Neutrophil (primary cell): Measurements from ENCODE around the gene LAD1.

Experiments used
- H3K27ac ChIP-seq: fragments of 200-600 bp; sonication (generic); 2 replicates; pipeline ENCODE4 v1.5.1; 2016; ENCODE audit warnings: mild to moderate bottlenecking, moderate library complexity
- H3K27me3 ChIP-seq: fragments of 200-600 bp; sonication (generic); 2 replicates; pipeline ENCODE4 v1.6.0; 2016; ENCODE audit warnings: mild to moderate bottlenecking
- H3K36me3 ChIP-seq: fragments of 200-600 bp; sonication (generic); 2 replicates; pipeline ENCODE4 v1.5.1; 2017
- H3K4me1 ChIP-seq, 2 experiments: fragments of 200-600 bp in 1 of 2; sonication (generic) in 1 of 2; 1 replicate in 1 of 2; 2 replicates in 1 of 2; pipeline versions ENCODE4 v1.5.1 to v1.6.1; 2013 to 2016; ENCODE audit warnings: low read depth in 1 of 2, low read length in 1 of 2, mild to moderate bottlenecking in 1 of 2, moderate library complexity in 1 of 2; ENCODE audit not compliant: control insufficient read depth in 1 of 2, insufficient read depth in 1 of 2
- H3K4me3 ChIP-seq, 2 experiments: fragments of 200-600 bp in 1 of 2; sonication (generic) in 1 of 2; 1 replicate in 1 of 2; 2 replicates in 1 of 2; pipeline ENCODE4 v1.5.1; 2013 to 2016; ENCODE audit warnings: low read depth in 1 of 2, low read length in 1 of 2, mild to moderate bottlenecking in 1 of 2, moderate library complexity in 1 of 2
- H3K9me3 ChIP-seq: fragments of 200-600 bp; sonication (generic); 2 replicates; pipeline ENCODE4 v1.5.1; 2016
- CTCF ChIP-seq: fragments of 200-600 bp; sonication (generic); IDR thresholded peaks from 2 replicates; pipeline ENCODE4 v1.5.1; 2016; ENCODE audit warnings: antibody characterized with exemption

LAD1 gene

GRCh38 chr1:201354151-201354900 is 44.8 kb downstream of the LAD1 start:
- Histone ChIP-seq H3K27me3 (peaks cover 22% of the 10 kb centered on the region), H3K4me3 (no peak overlapping the region), H3K4me1 (no peaks in the 10 kb centered on the region), H3K9me3 (no peaks in the 10 kb centered on the region), H3K27ac (no peak overlapping the region), H3K36me3 (no peaks in the 10 kb centered on the region)
- no peak for TF ChIP-seq CTCF

- no peak for TF ChIP-seq CTCF
- no peaks in the 10 kb centered on the region for H3K36me3 ChIP-seq
- H3K4me3 ChIP-seq: no peak overlapping the region
- no peaks in the 10 kb centered on the region for H3K4me1 ChIP-seq
- H3K27me3 ChIP-seq: peaks cover 22% of the 10 kb centered on the region
- H3K9me3 ChIP-seq: no peaks in the 10 kb centered on the region
- no peak overlapping the region for H3K27ac ChIP-seq
Measured at GRCh38 chr1:201353186-201353940, 45.8 kb downstream of the LAD1 start.

GRCh38 chr1:201351617-201352016 is 47.5 kb downstream of the LAD1 start:
- Histone ChIP-seq H3K4me3 (no peak overlapping the region), H3K36me3 (no peaks in the 10 kb centered on the region), H3K4me1 (no peaks in the 10 kb centered on the region), H3K9me3 (no peaks in the 10 kb centered on the region), H3K27me3 (peaks cover 32% of the 10 kb centered on the region), H3K27ac (no peak overlapping the region)
- no peak for TF ChIP-seq CTCF

GRCh38 chr1:201350884-201351283 is 48.2 kb downstream of the LAD1 start:
- no peaks in the 10 kb centered on the region for H3K4me1 ChIP-seq
- no peak overlapping the region for H3K4me3 ChIP-seq
- no peak overlapping the region for H3K27ac ChIP-seq
- H3K9me3 ChIP-seq: no peaks in the 10 kb centered on the region
- TF ChIP-seq CTCF: no peak
- H3K36me3 ChIP-seq: no peaks in the 10 kb centered on the region
- peaks cover 32% of the 10 kb centered on the region for H3K27me3 ChIP-seq

GRCh38 chr1:201350361-201350725 is 48.8 kb downstream of the LAD1 start:
- no peaks in the 10 kb centered on the region for H3K9me3 ChIP-seq
- H3K36me3 ChIP-seq: no peaks in the 10 kb centered on the region
- no peak overlapping the region for H3K27ac ChIP-seq
- TF ChIP-seq CTCF: no peak
- no peak overlapping the region for H3K4me3 ChIP-seq
- peaks cover 32% of the 10 kb centered on the region for H3K27me3 ChIP-seq
- H3K4me1 ChIP-seq: no peaks in the 10 kb centered on the region
